Peyer's patch (tissue), 4 donors: ENCODE results near the gene SSTR3. TPM values are rescaled to one million over a fixed set of nuclear protein-coding genes. Genes with fewer than 3 reads are reported as not detected.
A peak's percentile ranks its signal among the peaks of the same experiment; 100 is the strongest.
"Not testable (repeated sequence)": the region's sequence is repeated elsewhere in the genome, so short reads cannot be mapped to it uniquely, and the experiment has no call there.

Experiments
- DNase-seq, 3 donors: peaks; one replicate each; pipeline ENCODE4 v3.0.0-alpha.2; 2017 to 2019
- H3K27ac ChIP-seq, 4 donors: fragments of 200-600 bp; sonication (generic); one replicate each; pipeline ENCODE4 v1.5.1; 2016 to 2019
- H3K27me3 ChIP-seq, 2 donors: fragments of 200-600 bp; sonication (generic); one replicate each; pipeline ENCODE4 v1.5.1; 2019
- H3K36me3 ChIP-seq, 3 donors: fragments of 200-600 bp; sonication (generic); one replicate each; pipeline ENCODE4 v1.5.1; 2016 to 2019
- H3K4me1 ChIP-seq, 4 donors: fragments of 200-600 bp; sonication (generic); one replicate each; pipeline ENCODE4 v1.5.1; 2016 to 2019
- H3K4me3 ChIP-seq, 4 donors: fragments of 200-600 bp; sonication (generic); 1 replicate in 3 of 4; 2 replicates in 1 of 4; pipeline ENCODE4 v1.5.1; 2016 to 2019; ENCODE audit warnings: mild to moderate bottlenecking in 1 of 4
- H3K9me3 ChIP-seq, 4 donors: fragments of 200-600 bp; sonication (generic); one replicate each; pipeline ENCODE4 v1.5.1; 2016 to 2019; ENCODE audit warnings: mild to moderate bottlenecking in 1 of 4
- CTCF ChIP-seq, 6 experiments: fragments of 450-650 bp in 4 of 6; fragments of 200-600 bp in 2 of 6; sonication (generic) in 1 of 6; IDR thresholded peaks; one replicate each; pipeline ENCODE4 v1.5.1; 2017 to 2019; ENCODE audit warnings: antibody characterized with exemption in 6 of 6, mild to moderate bottlenecking in 3 of 6, moderate library complexity in 1 of 6
- POLR2A ChIP-seq, 2 donors: fragments of 450-650 bp; IDR thresholded peaks; one replicate each; pipeline ENCODE4 v1.5.1; 2017; ENCODE audit warnings: antibody characterized with exemption in 2 of 2, mild to moderate bottlenecking in 2 of 2, moderate library complexity in 2 of 2
- total RNA-seq, 4 donors: library from RNA; depleted of rRNA; stranded (reverse); fragments of >200 nt; gene quantifications; one replicate each; pipeline ENCODE4 v1.1.0, GENCODE V29; 2016

SSTR3 gene
- total RNA-seq, 4 donors from 2014 or later, result not detected

- H3K36me3 ChIP-seq, result no peaks in the 10 kb centered on the region
- H3K27ac ChIP-seq, result no peak overlapping the region
- no peaks in the 10 kb centered on the region for H3K27me3 ChIP-seq
- no peaks in the 10 kb centered on the region for H3K9me3 ChIP-seq
- H3K4me3 ChIP-seq, result no peak overlapping the region
- peak in 2 of 3 donors; percentile 3 to 6 for DNase-seq
- H3K4me1 ChIP-seq, result peaks cover 0 to 6% (median 0%) of the 10 kb centered on the region in 4 donors
- TF ChIP-seq POLR2A (IDR thresholded peaks at IDR 0.05), result no peak
Measured at GRCh38 chr22:37253126-37253660, 40.9 kb upstream of the SSTR3 start.

GRCh38 chr22:37251836-37252235 is 39.6 kb upstream of the SSTR3 start:
- H3K27ac ChIP-seq, H3K4me3 ChIP-seq, H3K36me3 ChIP-seq, H3K9me3 ChIP-seq, H3K27me3 ChIP-seq, H3K4me1 ChIP-seq: not testable (repeated sequence)
- DNase-seq, result peak in 2 of 3 donors; percentile 5 to 22

- Histone ChIP-seq H3K4me3 (no peak overlapping the region), H3K27me3 (no peaks in the 10 kb centered on the region), H3K36me3 (no peaks in the 10 kb centered on the region), H3K4me1 (peaks cover 0 to 4% (median 4%) of the 10 kb centered on the region in 4 donors), H3K9me3 (no peaks in the 10 kb centered on the region), H3K27ac (no peak overlapping the region)
- no peak for TF ChIP-seq CTCF (IDR thresholded peaks at IDR 0.05)
- TF ChIP-seq POLR2A (IDR thresholded peaks at IDR 0.05), result no peak
- DNase-seq, result peak in 1 of 3 donors; percentile 23
Measured at GRCh38 chr22:37249986-37250385, 37.7 kb upstream of the SSTR3 start.

GRCh38 chr22:37248251-37248650 is 36.0 kb upstream of the SSTR3 start:
- DNase-seq, result peak in 1 of 3 donors; percentile 46

GRCh38 chr22:37245740-37246139 is 33.5 kb upstream of the SSTR3 start:
- H3K27me3 ChIP-seq, result peaks cover 0 to 5% of the 10 kb centered on the region in 2 donors
- TF ChIP-seq CTCF (IDR thresholded peaks at IDR 0.05) (no peak), POLR2A (IDR thresholded peaks at IDR 0.05) (no peak)
- no peak overlapping the region for H3K4me3 ChIP-seq
- H3K4me1 ChIP-seq, result peaks cover 0 to 23% (median 15%) of the 10 kb centered on the region in 4 donors
- H3K9me3 ChIP-seq, result no peaks in the 10 kb centered on the region
- DNase-seq, result no peak
- no peaks in the 10 kb centered on the region for H3K36me3 ChIP-seq
- peak overlapping the region in 2 of 4 donors; percentile 19 to 91 for H3K27ac ChIP-seq

More at GRCh38 chr22:37248251-37248650, 36.0 kb upstream of the SSTR3 start:
- H3K4me3 ChIP-seq, result no peak overlapping the region
- peak overlapping the region in 1 of 4 donors; percentile 39 for H3K27ac ChIP-seq
- no peak for TF ChIP-seq POLR2A (IDR thresholded peaks at IDR 0.05)
- no peak for TF ChIP-seq CTCF (IDR thresholded peaks at IDR 0.05)
- no peaks in the 10 kb centered on the region for H3K36me3 ChIP-seq
- H3K9me3 ChIP-seq, result no peaks in the 10 kb centered on the region
- peaks cover 0 to 5% of the 10 kb centered on the region in 2 donors for H3K27me3 ChIP-seq
- peaks cover 0 to 18% (median 11%) of the 10 kb centered on the region in 4 donors for H3K4me1 ChIP-seq

- Histone ChIP-seq H3K36me3 (no peaks in the 10 kb centered on the region), H3K9me3 (no peaks in the 10 kb centered on the region), H3K4me3 (peak overlapping the region in 1 of 4 donors; percentile 13), H3K27ac (peak overlapping the region; percentile 72 to 91 (median 78)), H3K27me3 (peaks cover 0 to 5% of the 10 kb centered on the region in 2 donors), H3K4me1 (peaks cover 0 to 30% (median 15%) of the 10 kb centered on the region in 4 donors)
- DNase-seq, result peak; percentile 47 to 90 (median 88)
- no peak for TF ChIP-seq CTCF (IDR thresholded peaks at IDR 0.05)
Measured at GRCh38 chr22:37244922-37245722, 32.8 kb upstream of the SSTR3 start.
